H9 (cell line): ENCODE data around the gene ODAD3. TPM values are rescaled to one million over a fixed set of nuclear protein-coding genes. Genes with fewer than 3 reads are reported as not detected.
A peak's percentile ranks its signal among the peaks of the same experiment; 100 is the strongest.

Source experiments
- DNase-seq: peaks from one replicate; pipeline ENCODE4 v3.0.0-alpha.2; 2017
- H2AFZ ChIP-seq: one replicate; pipeline ENCODE4 v1.6.1; 2013; ENCODE audit warnings: mild to moderate bottlenecking, low read length, control low read depth, moderate library complexity
- H2AK5ac ChIP-seq: 2 replicates; pipeline ENCODE4 v1.6.1; 2013; ENCODE audit warnings: low read length, control low read depth, mixed read lengths; ENCODE audit not compliant: insufficient read length
- H2BK120ac ChIP-seq: one replicate; pipeline ENCODE4 v1.6.1; 2013; ENCODE audit warnings: low read depth, mild to moderate bottlenecking, low read length, control low read depth, inconsistent platforms; ENCODE audit not compliant: poor library complexity, severe bottlenecking
- H2BK12ac ChIP-seq: 2 replicates; pipeline ENCODE4 v1.6.1; 2013; ENCODE audit warnings: low read length, control low read depth, mixed read lengths, low read depth; ENCODE audit not compliant: insufficient read length
- H2BK15ac ChIP-seq: 2 replicates; pipeline ENCODE4 v1.6.1; 2013; ENCODE audit warnings: low read depth, low read length, control low read depth
- H2BK20ac ChIP-seq: one replicate; pipeline ENCODE4 v1.6.1; 2013; ENCODE audit warnings: low read depth, mild to moderate bottlenecking, low read length, control low read depth, inconsistent platforms; ENCODE audit not compliant: poor library complexity, severe bottlenecking
- H2BK5ac ChIP-seq: 2 replicates; pipeline ENCODE4 v1.6.1; 2013; ENCODE audit warnings: low read length, control low read depth, mixed read lengths; ENCODE audit not compliant: insufficient read length
- H3K14ac ChIP-seq: 2 replicates; pipeline ENCODE4 v1.6.1; 2013; ENCODE audit warnings: low read length, control low read depth; ENCODE audit not compliant: insufficient read depth
- H3K18ac ChIP-seq: 2 replicates; pipeline ENCODE4 v1.6.1; 2013; ENCODE audit warnings: low read depth, mild to moderate bottlenecking, mixed read lengths, low read length, control low read depth; ENCODE audit not compliant: insufficient read length
- H3K23ac ChIP-seq: 2 replicates; pipeline ENCODE4 v1.6.1; 2013; ENCODE audit warnings: low read length, control low read depth, mixed read lengths, low read depth; ENCODE audit not compliant: insufficient read length
- H3K23me2 ChIP-seq: 2 replicates; pipeline ENCODE4 v1.6.1; 2013; ENCODE audit warnings: low read depth, mild to moderate bottlenecking, mixed read lengths, low read length, control low read depth; ENCODE audit not compliant: insufficient read length, poor library complexity, severe bottlenecking
- H3K27ac ChIP-seq: 2 replicates; pipeline ENCODE4 v1.5.1; 2013; ENCODE audit warnings: low read length, control low read depth, mixed read lengths, low read depth; ENCODE audit not compliant: insufficient read length
- H3K27me3 ChIP-seq: 2 replicates; pipeline ENCODE4 v1.6.1; 2013; ENCODE audit warnings: low read length, control low read depth, inconsistent platforms; ENCODE audit not compliant: insufficient read depth
- H3K4ac ChIP-seq: 2 replicates; pipeline ENCODE4 v1.6.1; 2013; ENCODE audit warnings: low read depth, mild to moderate bottlenecking, control low read depth, inconsistent platforms, low read length, moderate library complexity
- H3K4me1 ChIP-seq: 2 replicates; pipeline ENCODE4 v1.6.1; 2013; ENCODE audit warnings: low read length, control low read depth, inconsistent platforms; ENCODE audit not compliant: insufficient read depth
- H3K4me2 ChIP-seq: 2 replicates; pipeline ENCODE4 v1.6.1; 2013; ENCODE audit warnings: low read length, control low read depth, mixed read lengths; ENCODE audit not compliant: insufficient read length, insufficient read depth
- H3K56ac ChIP-seq: 2 replicates; pipeline ENCODE4 v1.6.1; 2013; ENCODE audit warnings: low read depth, mild to moderate bottlenecking, mixed read lengths, low read length, control low read depth; ENCODE audit not compliant: insufficient read length
- H3K79me1 ChIP-seq: 2 replicates; pipeline ENCODE4 v1.6.1; 2013; ENCODE audit warnings: low read depth, mild to moderate bottlenecking, moderate library complexity, low read length, control low read depth, inconsistent platforms; ENCODE audit not compliant: insufficient read depth, poor library complexity, severe bottlenecking
- H3K79me2 ChIP-seq: 2 replicates; pipeline ENCODE4 v1.6.1; 2013; ENCODE audit warnings: low read length, control low read depth, inconsistent platforms; ENCODE audit not compliant: insufficient read depth
- H3K9ac ChIP-seq: 2 replicates; pipeline ENCODE4 v1.6.1; 2013; ENCODE audit warnings: low read length, control low read depth, mixed read lengths; ENCODE audit not compliant: insufficient read length; ENCODE audit errors: extremely low read depth
- H3K9me3 ChIP-seq: one replicate; pipeline ENCODE4 v1.6.1; 2013; ENCODE audit warnings: low read depth, low read length, inconsistent platforms; ENCODE audit not compliant: control insufficient read depth
- H3T11ph ChIP-seq: one replicate; pipeline ENCODE4 v1.6.1; 2013; ENCODE audit warnings: mild to moderate bottlenecking, low read length, control low read depth, inconsistent platforms
- H4K20me1 ChIP-seq: one replicate; pipeline ENCODE4 v1.6.1; 2013; ENCODE audit not compliant: control insufficient read depth, insufficient read length, insufficient read depth
- H4K5ac ChIP-seq: 2 replicates; pipeline ENCODE4 v1.6.1; 2013; ENCODE audit warnings: low read depth, mild to moderate bottlenecking, mixed read lengths, low read length, control low read depth; ENCODE audit not compliant: insufficient read length
- H4K8ac ChIP-seq: replicated peaks from 2 replicates; pipeline ENCODE4 v1.6.1; 2013; ENCODE audit warnings: low read length, control low read depth, mixed read lengths, low read depth; ENCODE audit not compliant: insufficient read length
- H4K91ac ChIP-seq: 2 replicates; pipeline ENCODE4 v1.6.1; 2013; ENCODE audit warnings: low read depth, mild to moderate bottlenecking, moderate library complexity, mixed read lengths, low read length, control low read depth; ENCODE audit not compliant: insufficient read length
- H3K27ac Mint-ChIP-seq, 3 experiments: 2 replicates in 2 of 3; 3 replicates in 1 of 3; pipeline ENCODE4 v1.8.0; 2020 to 2021; ENCODE audit warnings: mixed read lengths in 3 of 3, mild to moderate bottlenecking in 1 of 3, moderate library complexity in 1 of 3
- H3K27me3 Mint-ChIP-seq: 2 replicates; pipeline ENCODE4 v1.8.0; 2021; ENCODE audit warnings: low read depth, mild to moderate bottlenecking, moderate library complexity, mixed read lengths
- H3K36me3 Mint-ChIP-seq, 3 experiments: 2 replicates in 2 of 3; 3 replicates in 1 of 3; pipeline ENCODE4 v1.8.0; 2020 to 2021; ENCODE audit warnings: low read depth in 3 of 3, mixed read lengths in 3 of 3; ENCODE audit not compliant: insufficient read depth in 1 of 3
- H3K4me1 Mint-ChIP-seq, 2 experiments: 2 replicates each; pipeline ENCODE4 v1.8.0; 2020; ENCODE audit warnings: mixed read lengths in 2 of 2
- H3K4me3 Mint-ChIP-seq, 2 experiments: 2 replicates in 1 of 2; 3 replicates in 1 of 2; pipeline ENCODE4 v1.8.0; 2020 to 2021; ENCODE audit warnings: mild to moderate bottlenecking in 2 of 2, mixed read lengths in 2 of 2, moderate library complexity in 1 of 2
- H3K9me3 Mint-ChIP-seq, 2 experiments: 2 replicates in 1 of 2; 3 replicates in 1 of 2; pipeline ENCODE4 v1.8.0; 2020; ENCODE audit warnings: mild to moderate bottlenecking in 2 of 2, mixed read lengths in 2 of 2, moderate library complexity in 1 of 2
- WGBS: extraction: QIAGEN DNeasy Blood & Tissue Kit; methylation state at CpG from one replicate; pipeline ENCODE4 v1.1.7; 2013; ENCODE audit warnings: missing lambda C conversion rate, low lambda C conversion rate, mixed read lengths; ENCODE audit not compliant: insufficient read length; ENCODE audit errors: extremely low coverage; 5-methylcytosine and 5-hydroxymethylcytosine counted together
- total RNA-seq: library from RNA; stranded (reverse); gene quantifications from 2 replicates; pipeline ENCODE4 v1.2.1, GENCODE V29; 2021
- TF ChIP-seq, protein P1 (sequence below): fragments of 200-600 bp; sonication (generic); conservative IDR thresholded peaks from 3 replicates; pipeline ENCODE4 v1.8.0; 2021; ENCODE audit warnings: antibody characterized with exemption, mild to moderate bottlenecking

The ODAD3 gene
- total RNA-seq, 1 experiment from 2014 or later, result 2.5 TPM

DNA sequence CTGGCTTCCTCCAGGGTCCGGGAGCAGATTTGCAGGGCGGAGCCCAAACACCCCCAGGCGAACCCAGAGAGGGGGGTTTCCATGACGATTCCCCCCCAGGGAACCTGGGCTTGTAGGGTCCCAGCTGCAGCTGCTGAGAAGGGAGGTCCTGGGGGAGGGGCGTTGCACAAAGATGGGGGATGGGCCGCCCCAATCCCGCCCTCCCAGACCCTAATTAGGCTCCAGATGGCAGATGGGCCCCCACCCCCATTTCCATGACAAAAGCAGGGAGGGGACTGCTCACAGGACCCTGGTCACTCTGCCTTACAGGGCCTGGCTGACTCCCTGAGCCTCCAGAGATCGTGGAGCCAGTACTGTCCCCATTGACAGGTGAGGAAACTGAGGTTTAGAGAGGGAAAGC, 30.7 kb upstream of the ODAD3 start:
- no peak overlapping the region for H2BK12ac ChIP-seq
- H3K23me2 ChIP-seq, result no peaks in the 10 kb centered on the region
- H3K27ac ChIP-seq, result no peak overlapping the region
- H3K18ac ChIP-seq, result no peak overlapping the region
- no peak overlapping the region for H2BK5ac ChIP-seq
- H3K27me3 ChIP-seq, result no peaks in the 10 kb centered on the region
- no peaks in the 10 kb centered on the region for H3K79me1 ChIP-seq
- peak; percentile 67 for DNase-seq
- no peak overlapping the region for H2BK20ac ChIP-seq
- no peak overlapping the region for H3K4ac ChIP-seq
- H4K20me1 ChIP-seq, result no peaks in the 10 kb centered on the region
- no peak overlapping the region for H3K9ac ChIP-seq
- no peak overlapping the region for H3T11ph ChIP-seq
- no peak overlapping the region for H4K5ac ChIP-seq
- H2BK120ac ChIP-seq, result no peak overlapping the region
- H2BK15ac ChIP-seq, result no peak overlapping the region
- no peak overlapping the region for H3K23ac ChIP-seq
- Mint-ChIP-seq H3K36me3 (no peaks in the 10 kb centered on the region), H3K4me3 (no peak overlapping the region; a peak in 1 of 5 replicates), H3K4me1 (peaks cover 7 to 11% of the 10 kb centered on the region in 2 experiments), H3K9me3 (no peaks in the 10 kb centered on the region), H3K27ac (no peak overlapping the region; a peak in 1 of 7 replicates), H3K27me3 (peaks cover 1% of the 10 kb centered on the region; the same call in 1 of the 2 replicates)
- no peak overlapping the region for H2AFZ ChIP-seq
- H3K9me3 ChIP-seq, result no peaks in the 10 kb centered on the region
- H3K79me2 ChIP-seq, result no peaks in the 10 kb centered on the region
- no peak overlapping the region for H4K8ac ChIP-seq
- TF ChIP-seq, protein P1, sequence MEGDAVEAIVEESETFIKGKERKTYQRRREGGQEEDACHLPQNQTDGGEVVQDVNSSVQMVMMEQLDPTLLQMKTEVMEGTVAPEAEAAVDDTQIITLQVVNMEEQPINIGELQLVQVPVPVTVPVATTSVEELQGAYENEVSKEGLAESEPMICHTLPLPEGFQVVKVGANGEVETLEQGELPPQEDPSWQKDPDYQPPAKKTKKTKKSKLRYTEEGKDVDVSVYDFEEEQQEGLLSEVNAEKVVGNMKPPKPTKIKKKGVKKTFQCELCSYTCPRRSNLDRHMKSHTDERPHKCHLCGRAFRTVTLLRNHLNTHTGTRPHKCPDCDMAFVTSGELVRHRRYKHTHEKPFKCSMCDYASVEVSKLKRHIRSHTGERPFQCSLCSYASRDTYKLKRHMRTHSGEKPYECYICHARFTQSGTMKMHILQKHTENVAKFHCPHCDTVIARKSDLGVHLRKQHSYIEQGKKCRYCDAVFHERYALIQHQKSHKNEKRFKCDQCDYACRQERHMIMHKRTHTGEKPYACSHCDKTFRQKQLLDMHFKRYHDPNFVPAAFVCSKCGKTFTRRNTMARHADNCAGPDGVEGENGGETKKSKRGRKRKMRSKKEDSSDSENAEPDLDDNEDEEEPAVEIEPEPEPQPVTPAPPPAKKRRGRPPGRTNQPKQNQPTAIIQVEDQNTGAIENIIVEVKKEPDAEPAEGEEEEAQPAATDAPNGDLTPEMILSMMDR, result no peak
- H3K14ac ChIP-seq, result no peak overlapping the region
- no peak overlapping the region for H3K56ac ChIP-seq
- no peak overlapping the region for H2AK5ac ChIP-seq
- no CpG with 5 or more reads among the region's 8 CpGs for WGBS
- no peak overlapping the region for H3K4me2 ChIP-seq
- H4K91ac ChIP-seq, result no peak overlapping the region
- peaks cover 9% of the 10 kb centered on the region; the same call in 1 of the 2 replicates for H3K4me1 ChIP-seq
